CD4-positive, CD25-positive, alpha-beta regulatory T cell (primary cell): Measurements from ENCODE around the gene UBE4B. TPM values are rescaled to one million over a fixed set of nuclear protein-coding genes. Genes with fewer than 3 reads are reported as not detected.
A peak's percentile ranks its signal among the peaks of the same experiment; 100 is the strongest.
"Not testable (repeated sequence)": the region's sequence is repeated elsewhere in the genome, so short reads cannot be mapped to it uniquely, and the experiment has no call there.

ENCODE experiments used
- ATAC-seq, 2 donors: fragments of 150-1000 bp; cut with Tn5 transposase; one replicate each; pipeline ENCODE4 v1.10.0; 2021; ENCODE audit warnings: low read depth in 2 of 2, moderate number of reproducible peaks in 2 of 2, moderate library complexity in 1 of 2
- DNase-seq, 3 donors: peaks; one replicate each; pipeline versions ENCODE4 v3.0.0 to v3.0.0-alpha.2; 2012 to 2022; ENCODE audit warnings: mixed read lengths in 1 of 3
- H3K27ac ChIP-seq: one replicate; pipeline ENCODE4 v1.7.0; 2013; ENCODE audit warnings: mild to moderate bottlenecking, low read length; ENCODE audit not compliant: insufficient read depth, poor library complexity, severe bottlenecking
- H3K27me3 ChIP-seq: one replicate; pipeline ENCODE4 v1.7.0; 2013; ENCODE audit warnings: low read length; ENCODE audit not compliant: control insufficient read depth, insufficient read depth
- H3K36me3 ChIP-seq: one replicate; pipeline ENCODE4 v1.7.0; 2013; ENCODE audit warnings: mild to moderate bottlenecking, low read length, moderate library complexity; ENCODE audit not compliant: control insufficient read depth, insufficient read depth
- H3K4me1 ChIP-seq: 2 replicates; pipeline ENCODE4 v1.7.0; 2013; ENCODE audit warnings: mild to moderate bottlenecking, low read length; ENCODE audit not compliant: insufficient read depth, control insufficient read depth, poor library complexity, severe bottlenecking
- H3K4me3 ChIP-seq: one replicate; pipeline ENCODE4 v1.7.0; 2013; ENCODE audit warnings: low read depth, mild to moderate bottlenecking, low read length, moderate library complexity
- H3K9me3 ChIP-seq, 2 experiments: 1 replicate in 1 of 2; 2 replicates in 1 of 2; pipeline ENCODE4 v1.7.0; 2013; ENCODE audit warnings: low read length in 2 of 2, mild to moderate bottlenecking in 1 of 2, moderate library complexity in 1 of 2; ENCODE audit not compliant: control insufficient read depth in 2 of 2
- H3K27ac Mint-ChIP-seq, 3 donors: one replicate each; pipeline ENCODE4 v1.8.0; 2020 to 2022; ENCODE audit warnings: mild to moderate bottlenecking in 3 of 3, mixed read lengths in 3 of 3, moderate library complexity in 2 of 3
- H3K27me3 Mint-ChIP-seq: one replicate; pipeline ENCODE4 v1.8.0; 2022; ENCODE audit warnings: mild to moderate bottlenecking, mixed read lengths
- H3K36me3 Mint-ChIP-seq: one replicate; pipeline ENCODE4 v1.8.0; 2020; ENCODE audit warnings: mixed read lengths
- H3K4me1 Mint-ChIP-seq, 4 donors: one replicate each; pipeline ENCODE4 v1.8.0; 2020 to 2022; ENCODE audit warnings: mixed read lengths in 4 of 4, mild to moderate bottlenecking in 1 of 4
- H3K4me3 Mint-ChIP-seq, 4 donors: one replicate each; pipeline ENCODE4 v1.8.0; 2020 to 2022; ENCODE audit warnings: mild to moderate bottlenecking in 4 of 4, mixed read lengths in 4 of 4, moderate library complexity in 3 of 4
- H3K9me3 Mint-ChIP-seq, 7 donors: one replicate each; pipeline ENCODE4 v1.8.0; 2020 to 2022; ENCODE audit warnings: mixed read lengths in 7 of 7, mild to moderate bottlenecking in 3 of 7, moderate library complexity in 2 of 7
- polyA plus RNA-seq, 4 donors: library from polyadenylated mRNA; unstranded; fragments of 300-500 nt; fragmentation: Illumina TruSeq; gene quantifications; one replicate each; pipeline ENCODE4 v1.2.3, GENCODE V29; 2021
- total RNA-seq: library from RNA; stranded (reverse); gene quantifications from one replicate; pipeline ENCODE4 v1.2.3, GENCODE V29; 2022

The UBE4B gene
- total and polyA plus RNA-seq, 5 donors from 2014 or later, result 8.0 to 38.7 (median 9.3) TPM

GRCh38 chr1:10020678-10021077 is 12.1 kb upstream of the UBE4B start:
- H3K27me3 Mint-ChIP-seq, result peaks cover 26% of the 10 kb centered on the region
- H3K27ac ChIP-seq, H3K36me3 ChIP-seq, H3K4me1 Mint-ChIP-seq, H3K36me3 Mint-ChIP-seq, ATAC-seq, H3K4me3 ChIP-seq, H3K4me3 Mint-ChIP-seq, H3K9me3 ChIP-seq, H3K4me1 ChIP-seq, DNase-seq, H3K9me3 Mint-ChIP-seq, H3K27ac Mint-ChIP-seq, H3K27me3 ChIP-seq: not testable (repeated sequence)

- H3K9me3 Mint-ChIP-seq, DNase-seq, H3K27ac Mint-ChIP-seq, H3K4me1 Mint-ChIP-seq, H3K4me1 ChIP-seq, H3K27ac ChIP-seq, H3K4me3 Mint-ChIP-seq, H3K9me3 ChIP-seq, H3K4me3 ChIP-seq, H3K36me3 ChIP-seq, H3K36me3 Mint-ChIP-seq, ATAC-seq, H3K27me3 ChIP-seq: not testable (repeated sequence)
- H3K27me3 Mint-ChIP-seq, result peaks cover 23% of the 10 kb centered on the region
Measured at GRCh38 chr1:10021992-10022391, 10.8 kb upstream of the UBE4B start.

GRCh38 chr1:10022656-10023055 is 10.1 kb upstream of the UBE4B start:
- Histone ChIP-seq H3K36me3 (no peaks in the 10 kb centered on the region), H3K4me3 (no peak overlapping the region), H3K27ac (no peak overlapping the region), H3K9me3 (no peaks in the 10 kb centered on the region), H3K27me3 (no peaks in the 10 kb centered on the region), H3K4me1 (no peaks in the 10 kb centered on the region)
- Mint-ChIP-seq H3K4me1 (no peaks in the 10 kb centered on the region), H3K27ac (no peak overlapping the region), H3K36me3 (no peaks in the 10 kb centered on the region), H3K4me3 (no peak overlapping the region), H3K9me3 (no peaks in the 10 kb centered on the region), H3K27me3 (peaks cover 18% of the 10 kb centered on the region)
- ATAC-seq (no peak), DNase-seq (no peak)

- Mint-ChIP-seq H3K36me3 (no peaks in the 10 kb centered on the region), H3K9me3 (no peaks in the 10 kb centered on the region), H3K4me1 (no peaks in the 10 kb centered on the region), H3K27me3 (peaks cover 11% of the 10 kb centered on the region), H3K4me3 (no peak overlapping the region), H3K27ac (no peak overlapping the region)
- Histone ChIP-seq H3K27ac (no peak overlapping the region), H3K4me3 (no peak overlapping the region), H3K36me3 (no peaks in the 10 kb centered on the region), H3K4me1 (no peaks in the 10 kb centered on the region), H3K27me3 (no peaks in the 10 kb centered on the region), H3K9me3 (no peaks in the 10 kb centered on the region)
- ATAC-seq, result no peak
- no peak for DNase-seq
Measured at GRCh38 chr1:10025354-10025753, 7.4 kb upstream of the UBE4B start.

GRCh38 chr1:10027027-10027426 is 5.7 kb upstream of the UBE4B start:
- DNase-seq, result no peak
- H3K9me3 Mint-ChIP-seq, result no peaks in the 10 kb centered on the region
- peaks cover 0 to 3% (median 0%) of the 10 kb centered on the region in 4 donors for H3K4me1 Mint-ChIP-seq
- H3K36me3 Mint-ChIP-seq, result no peaks in the 10 kb centered on the region
- no peak overlapping the region for H3K4me3 ChIP-seq
- H3K27ac ChIP-seq, result no peak overlapping the region
- no peak overlapping the region for H3K27ac Mint-ChIP-seq
- no peaks in the 10 kb centered on the region for H3K27me3 ChIP-seq
- peaks cover under 1% of the 10 kb centered on the region for H3K27me3 Mint-ChIP-seq
- H3K9me3 ChIP-seq, result no peaks in the 10 kb centered on the region
- ATAC-seq, result no peak
- H3K4me1 ChIP-seq, result peaks cover under 1% of the 10 kb centered on the region
- no peak overlapping the region for H3K4me3 Mint-ChIP-seq
- H3K36me3 ChIP-seq, result no peaks in the 10 kb centered on the region

- not testable (repeated sequence) for H3K9me3 Mint-ChIP-seq, H3K27me3 ChIP-seq, DNase-seq, ATAC-seq, H3K27ac ChIP-seq, H3K9me3 ChIP-seq, H3K36me3 ChIP-seq, H3K4me3 Mint-ChIP-seq, H3K27me3 Mint-ChIP-seq, H3K4me3 ChIP-seq, H3K36me3 Mint-ChIP-seq, H3K27ac Mint-ChIP-seq
- peaks cover 6 to 21% (median 12%) of the 10 kb centered on the region in 4 donors for H3K4me1 Mint-ChIP-seq
- peaks cover 14% of the 10 kb centered on the region for H3K4me1 ChIP-seq
Measured at GRCh38 chr1:10028956-10029500, 3.7 kb upstream of the UBE4B start.

- ATAC-seq (no peak), DNase-seq (no peak)
- no peaks in the 10 kb centered on the region for H3K27me3 Mint-ChIP-seq
- H3K27me3 ChIP-seq, result no peaks in the 10 kb centered on the region
- peak overlapping the region in 1 of 4 donors; percentile 37 for H3K4me3 Mint-ChIP-seq
- peaks cover 13 to 35% (median 22%) of the 10 kb centered on the region in 4 donors for H3K4me1 Mint-ChIP-seq
- H3K36me3 Mint-ChIP-seq, result no peaks in the 10 kb centered on the region
- no peak overlapping the region for H3K27ac Mint-ChIP-seq
- no peaks in the 10 kb centered on the region for H3K9me3 ChIP-seq
- H3K4me1 ChIP-seq, result peaks cover 21% of the 10 kb centered on the region
- no peaks in the 10 kb centered on the region for H3K36me3 ChIP-seq
- H3K27ac ChIP-seq, result no peak overlapping the region
- H3K4me3 ChIP-seq, result no peak overlapping the region
- no peaks in the 10 kb centered on the region for H3K9me3 Mint-ChIP-seq
Measured at GRCh38 chr1:10031461-10031860, 1.3 kb upstream of the UBE4B start.

- H3K27ac ChIP-seq, result peak overlapping the region; percentile 92
- no peaks in the 10 kb centered on the region for H3K9me3 Mint-ChIP-seq
- H3K4me1 Mint-ChIP-seq, result peaks cover 13 to 35% (median 22%) of the 10 kb centered on the region in 4 donors
- H3K4me1 ChIP-seq, result peaks cover 21% of the 10 kb centered on the region
- peak overlapping the region; percentile 93 to 99 (median 97) for H3K4me3 Mint-ChIP-seq
- ATAC-seq (peak; percentile 6 to 12), DNase-seq (no peak)
- H3K36me3 ChIP-seq, result peaks cover 10% of the 10 kb centered on the region
- no peaks in the 10 kb centered on the region for H3K27me3 Mint-ChIP-seq
- no peaks in the 10 kb centered on the region for H3K27me3 ChIP-seq
- no peaks in the 10 kb centered on the region for H3K36me3 Mint-ChIP-seq
- peak overlapping the region; percentile 96 to 98 (median 98) for H3K27ac Mint-ChIP-seq
- H3K4me3 ChIP-seq, result peak overlapping the region; percentile 90
- H3K9me3 ChIP-seq, result no peaks in the 10 kb centered on the region
Measured at GRCh38 chr1:10033359-10033845, 644 bp downstream of the UBE4B start.
